IPS-NIHi7 (cell line): Measurements from ENCODE around the gene MED29.
A peak's percentile ranks its signal among the peaks of the same experiment; 100 is the strongest.

Experiments
- DNase-seq: peaks from one replicate; pipeline ENCODE4 v3.0.0; 2012; ENCODE audit warnings: mixed read lengths; ENCODE audit errors: extremely low spot score

MED29 gene

DNA sequence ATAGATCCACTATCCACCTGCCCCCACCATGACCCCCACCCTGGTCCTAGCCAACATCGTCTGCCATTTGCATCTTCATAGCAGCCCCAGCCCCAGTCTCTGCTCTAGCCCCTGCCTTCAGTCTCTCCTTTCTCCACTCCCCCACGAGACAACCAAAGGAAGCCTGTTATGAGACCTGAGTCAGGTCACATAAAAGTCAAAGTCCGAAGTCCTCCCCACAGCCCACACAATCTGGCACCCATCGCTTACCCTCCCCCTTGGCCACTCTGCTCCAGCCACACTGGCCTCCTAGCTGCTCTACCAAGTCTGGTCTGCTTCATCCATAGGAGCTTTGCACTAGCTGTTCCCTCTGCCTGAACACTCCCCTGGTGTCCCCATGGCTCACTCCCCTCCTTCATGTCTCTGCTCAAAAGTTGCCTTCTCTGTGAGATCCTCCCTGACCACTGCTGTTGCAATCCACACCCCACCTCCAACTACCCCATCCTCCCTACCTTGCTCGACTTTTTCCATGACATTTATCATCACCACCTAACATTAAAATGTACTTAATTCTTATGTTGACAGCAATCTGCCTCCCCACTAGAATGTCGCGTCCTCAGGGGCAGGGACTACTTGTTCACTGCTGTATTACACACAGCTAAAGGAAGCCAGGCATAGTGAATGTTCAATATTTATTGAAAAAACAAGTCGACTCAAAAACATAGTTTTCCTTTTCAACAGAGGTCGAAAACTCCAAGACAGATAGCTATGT is 20.1 kb downstream of the MED29 start:
- DNase-seq, result no peak

DNA sequence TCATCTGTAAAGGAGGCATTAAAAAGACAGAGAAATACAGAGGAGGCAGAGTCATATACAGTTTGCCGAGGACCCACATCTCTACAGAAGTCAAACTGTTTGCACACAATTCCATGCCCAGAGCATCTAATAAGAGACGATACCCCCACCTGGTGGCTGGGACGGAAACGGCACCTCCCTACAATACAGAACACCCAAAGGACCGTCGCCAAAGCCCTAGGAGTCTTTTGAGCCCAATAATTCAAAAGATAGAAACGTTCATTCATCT is 20.6 kb downstream of the MED29 start:
- no peak for DNase-seq

DNA sequence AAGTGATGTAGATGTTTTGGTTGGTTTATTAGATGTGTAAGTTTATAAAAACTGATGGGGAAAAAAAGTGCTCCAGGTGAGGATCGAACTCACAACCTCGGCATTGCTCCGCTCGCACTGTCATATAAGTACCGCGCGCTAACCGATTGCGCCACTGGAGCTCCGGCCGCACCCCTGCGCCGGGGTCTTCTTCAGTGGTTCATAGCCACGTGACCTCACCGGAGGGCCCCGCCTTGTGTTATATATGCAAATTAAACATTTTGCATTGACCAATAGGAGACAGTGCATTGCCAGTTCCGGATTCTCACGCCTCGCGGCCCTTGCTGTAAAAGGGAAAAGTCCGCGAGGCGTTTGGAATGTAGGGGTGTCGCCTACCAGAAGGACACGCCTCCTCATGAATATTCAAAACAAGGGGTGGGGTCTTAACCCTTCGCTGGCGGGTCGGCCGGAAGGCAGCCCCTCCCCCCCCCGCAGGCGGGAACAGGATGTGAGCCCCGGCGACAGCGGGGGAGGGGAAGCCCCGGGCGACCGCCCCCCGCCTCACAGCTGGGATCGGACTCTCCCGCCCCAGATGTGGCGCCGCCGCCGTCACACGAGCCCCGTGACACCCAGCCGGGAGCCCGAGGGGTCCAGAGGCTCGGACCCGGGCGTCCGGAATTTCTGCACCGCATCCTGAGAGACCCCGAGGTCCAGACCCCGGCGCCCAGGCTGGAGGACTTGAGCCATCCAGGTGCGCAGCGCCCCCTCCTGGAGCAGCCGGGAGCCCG is 21.1 kb downstream of the MED29 start, which contains the start of gene PLEKHG2:
PLEKHG2 (plus strand) TSS at position 570 of the 767 bp plus-strand sequence. CDS start 1,418 bp downstream, outside the sequence.
- peak; percentile 87 for DNase-seq

DNA sequence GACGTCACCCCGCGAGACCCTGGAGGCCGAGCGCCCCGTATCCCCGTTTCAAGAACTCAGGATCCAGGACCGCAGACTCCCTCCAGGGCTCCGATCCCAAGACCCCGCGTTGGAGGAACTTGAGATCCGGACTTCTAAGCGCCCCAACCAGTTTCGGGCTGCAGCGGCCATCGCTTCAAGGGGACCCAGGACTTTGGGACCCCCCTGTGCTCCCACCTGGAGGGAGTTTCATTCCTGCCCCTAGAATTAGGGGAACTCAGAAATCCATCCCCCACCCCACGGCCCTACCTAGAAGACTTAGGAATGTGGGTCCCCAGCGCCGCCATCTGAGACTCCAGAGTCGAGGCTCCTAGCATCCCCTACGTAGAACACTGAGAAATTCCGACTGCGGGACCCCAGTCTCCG is 21.7 kb downstream of the MED29 start:
- no peak for DNase-seq

DNA sequence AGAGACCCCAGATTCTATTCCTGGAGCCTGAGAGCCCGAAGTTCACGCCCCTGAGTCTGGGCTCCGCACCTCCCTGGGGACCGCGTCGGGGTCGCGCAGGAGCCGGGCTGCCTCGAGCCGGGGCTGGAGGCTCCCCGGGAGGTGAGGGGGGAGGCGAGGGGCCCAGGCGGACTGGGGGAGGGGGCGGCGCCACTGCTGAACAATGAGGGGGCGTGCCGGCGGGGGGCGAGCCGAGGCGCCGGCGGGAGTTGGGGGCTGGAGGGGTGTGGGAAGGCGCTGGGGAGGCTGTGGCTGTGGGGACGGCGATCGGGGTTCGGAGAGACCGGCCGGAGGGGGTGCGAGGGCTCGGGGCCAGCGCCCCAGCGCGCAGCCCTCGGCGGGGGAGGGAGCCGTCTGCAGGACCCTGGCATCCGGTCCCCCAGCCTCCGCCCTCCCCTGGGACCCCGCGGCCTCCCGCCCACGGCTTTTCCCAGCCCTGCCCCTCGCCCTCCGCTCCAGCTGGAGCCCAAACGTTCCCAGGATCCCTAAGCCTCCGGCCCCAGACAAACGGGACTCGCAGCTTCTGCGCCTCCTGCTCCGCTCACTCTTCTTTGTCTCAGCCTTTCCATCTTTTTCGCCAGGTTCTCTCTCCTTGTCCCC is 22.2 kb downstream of the MED29 start:
- peak; percentile 67 for DNase-seq

DNA sequence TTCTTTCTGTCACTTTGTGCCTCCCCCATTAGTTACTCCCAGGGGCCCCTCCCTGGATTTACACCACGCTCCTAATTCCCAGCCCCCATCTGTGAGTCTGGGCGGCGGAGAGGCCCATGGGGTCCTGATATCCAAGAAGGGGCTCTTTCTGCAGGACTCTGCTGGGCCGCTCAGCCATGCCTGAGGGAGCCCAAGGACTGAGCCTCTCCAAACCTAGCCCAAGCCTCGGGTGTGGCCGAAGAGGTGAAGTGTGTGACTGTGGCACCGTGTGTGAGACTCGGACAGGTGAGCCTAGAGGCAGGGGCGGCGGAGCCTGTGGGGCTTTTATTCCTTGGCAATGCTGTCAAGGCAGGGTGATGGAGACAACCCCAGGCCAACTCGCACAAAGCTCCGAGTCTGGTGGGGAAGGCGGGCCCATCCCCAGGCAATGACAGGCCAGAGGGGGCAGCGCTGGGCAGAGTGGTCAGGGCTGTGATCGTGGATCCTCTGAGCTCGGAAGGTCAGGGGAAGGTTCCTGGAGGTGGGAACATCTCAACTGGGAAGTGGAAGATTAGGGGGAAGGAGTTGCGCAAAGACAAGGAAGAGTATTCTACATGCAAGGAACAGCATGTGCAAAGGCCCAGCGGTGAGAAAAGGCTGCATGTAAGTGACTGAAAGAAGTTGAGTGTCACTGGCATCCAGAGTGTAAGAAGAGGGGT is 22.9 kb downstream of the MED29 start:
- DNase-seq, result no peak

DNA sequence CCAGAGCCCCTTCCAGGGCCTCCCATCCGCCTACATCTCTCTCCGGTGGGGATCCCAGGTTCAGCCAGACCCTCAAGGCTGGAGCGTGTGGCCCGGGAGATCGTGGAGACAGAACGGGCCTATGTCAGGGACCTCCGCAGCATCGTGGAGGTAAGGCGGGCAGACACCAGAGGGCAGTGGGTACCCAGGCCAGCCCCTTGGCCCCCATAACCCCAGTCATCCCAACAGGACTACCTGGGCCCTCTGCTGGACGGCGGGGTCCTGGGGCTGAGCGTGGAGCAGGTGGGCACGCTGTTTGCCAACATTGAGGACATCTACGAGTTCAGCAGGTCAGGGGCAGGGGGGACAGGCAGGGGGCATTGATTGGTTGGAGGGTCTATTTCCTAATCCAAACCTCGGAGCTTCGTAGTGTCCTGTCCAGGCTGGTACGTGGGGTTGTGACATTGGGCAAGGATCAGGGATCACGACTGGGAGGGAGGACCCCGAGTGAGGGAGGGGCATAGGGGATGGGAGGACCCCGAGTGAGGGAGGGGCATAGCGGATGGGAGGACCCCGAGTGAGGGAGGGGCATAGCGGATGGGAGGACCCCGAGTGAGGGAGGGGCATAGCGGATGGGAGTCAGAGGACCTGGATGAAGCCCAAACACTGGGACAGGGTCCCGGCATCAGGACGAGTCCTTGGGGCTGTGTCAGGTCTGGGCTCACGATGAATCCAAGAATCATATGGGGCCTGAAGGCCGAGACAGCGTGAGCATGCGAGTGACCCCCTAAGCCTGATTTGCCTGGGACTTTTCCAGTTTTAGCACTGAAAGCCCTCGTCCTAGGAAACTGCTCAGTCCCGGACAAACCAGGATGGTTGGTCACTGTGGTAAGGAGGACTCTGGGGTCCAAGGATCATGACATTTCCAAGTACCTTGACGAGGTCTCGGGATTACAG is 24.2 kb downstream of the MED29 start:
- no peak for DNase-seq

DNA sequence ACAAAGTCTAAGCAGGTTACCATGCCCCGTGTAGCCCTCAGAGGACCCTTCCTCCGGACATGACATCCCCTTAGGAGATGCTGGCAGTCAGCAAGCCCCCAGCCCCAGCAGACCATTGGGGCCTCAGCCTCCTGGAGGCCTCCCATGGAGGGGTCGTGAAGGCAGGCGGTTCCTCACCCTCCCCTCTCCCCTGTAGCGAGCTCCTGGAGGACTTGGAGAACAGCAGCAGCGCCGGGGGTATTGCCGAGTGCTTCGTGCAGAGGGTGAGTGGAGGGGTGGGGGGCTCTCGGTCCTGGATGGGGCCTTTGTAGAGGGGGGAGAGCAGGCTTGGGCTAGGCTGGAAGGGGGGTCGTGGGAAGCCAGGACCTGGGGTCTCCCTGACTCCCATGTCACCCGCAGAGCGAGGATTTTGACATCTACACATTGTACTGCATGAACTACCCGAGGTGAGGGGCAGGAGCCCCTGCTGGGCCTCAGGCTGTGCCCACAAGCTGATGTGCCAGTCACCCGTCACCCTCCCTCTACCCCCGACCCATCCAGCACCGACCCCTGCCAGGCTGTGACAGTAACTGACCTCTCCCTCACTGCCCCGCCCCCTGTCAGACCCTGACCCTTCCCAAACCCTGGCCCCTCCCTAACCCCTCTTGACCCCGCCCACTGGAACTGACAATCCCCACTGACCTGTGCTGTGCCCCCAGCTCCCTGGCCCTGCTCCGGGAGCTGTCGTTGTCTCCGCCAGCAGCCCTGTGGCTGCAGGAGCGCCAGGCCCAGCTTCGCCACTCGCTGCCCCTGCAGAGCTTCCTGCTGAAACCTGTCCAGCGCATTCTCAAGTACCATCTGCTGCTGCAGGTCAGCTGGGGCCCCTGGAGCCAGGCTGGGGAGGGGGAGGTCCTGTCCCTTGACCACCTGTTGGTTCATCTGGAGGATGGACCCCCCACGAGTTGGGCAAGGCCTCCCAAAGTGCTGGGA is 25.3 kb downstream of the MED29 start:
- DNase-seq, result no peak

DNA sequence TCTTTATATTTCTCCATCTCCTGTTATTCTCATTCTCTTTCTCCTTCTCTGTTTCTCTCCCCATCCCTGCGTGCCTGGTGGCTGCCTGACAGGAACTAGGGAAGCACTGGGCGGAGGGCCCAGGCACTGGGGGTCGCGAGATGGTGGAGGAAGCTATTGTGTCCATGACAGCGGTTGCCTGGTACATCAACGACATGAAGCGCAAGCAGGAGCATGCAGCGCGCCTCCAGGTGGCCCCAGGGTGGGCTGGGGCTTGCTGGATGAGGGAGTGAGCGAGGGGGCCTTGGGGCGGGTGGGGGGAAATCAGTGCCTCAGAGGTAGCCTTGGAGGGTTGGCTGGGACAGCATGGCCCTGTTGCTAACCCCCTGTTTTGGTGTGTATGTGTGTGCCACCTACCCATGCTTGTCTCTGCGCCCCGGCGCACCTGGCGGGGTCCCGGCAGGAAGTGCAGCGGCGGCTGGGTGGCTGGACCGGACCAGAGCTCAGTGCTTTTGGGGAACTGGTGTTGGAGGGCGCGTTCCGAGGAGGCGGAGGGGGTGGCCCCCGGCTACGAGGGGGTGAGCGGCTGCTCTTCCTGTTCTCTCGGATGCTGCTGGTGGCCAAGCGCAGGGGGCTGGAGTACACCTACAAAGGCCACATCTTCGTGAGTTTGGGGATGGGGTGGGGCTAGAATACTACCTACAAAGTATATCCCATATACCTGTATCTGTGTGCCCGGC is 26.4 kb downstream of the MED29 start:
- no peak for DNase-seq

DNA sequence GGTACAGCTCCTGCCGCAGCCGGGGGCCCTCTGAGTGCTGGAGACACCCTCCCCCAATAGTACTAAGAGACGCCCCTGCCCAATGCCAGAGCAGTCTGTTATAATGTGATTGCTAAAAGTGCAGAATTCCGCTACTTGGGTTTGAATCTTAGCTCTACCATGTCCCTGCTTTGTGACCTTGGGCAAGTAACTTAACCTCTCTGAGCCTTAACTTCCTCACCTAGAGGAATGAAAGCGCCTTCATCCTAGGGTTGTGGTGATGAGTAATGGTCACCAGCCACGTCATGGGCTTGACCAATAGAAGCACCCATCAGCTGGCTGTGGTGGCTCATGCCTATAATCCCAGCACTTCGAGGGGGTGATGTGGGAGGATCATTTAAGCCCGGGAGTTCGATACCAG is 27.8 kb downstream of the MED29 start:
- no peak for DNase-seq

DNA sequence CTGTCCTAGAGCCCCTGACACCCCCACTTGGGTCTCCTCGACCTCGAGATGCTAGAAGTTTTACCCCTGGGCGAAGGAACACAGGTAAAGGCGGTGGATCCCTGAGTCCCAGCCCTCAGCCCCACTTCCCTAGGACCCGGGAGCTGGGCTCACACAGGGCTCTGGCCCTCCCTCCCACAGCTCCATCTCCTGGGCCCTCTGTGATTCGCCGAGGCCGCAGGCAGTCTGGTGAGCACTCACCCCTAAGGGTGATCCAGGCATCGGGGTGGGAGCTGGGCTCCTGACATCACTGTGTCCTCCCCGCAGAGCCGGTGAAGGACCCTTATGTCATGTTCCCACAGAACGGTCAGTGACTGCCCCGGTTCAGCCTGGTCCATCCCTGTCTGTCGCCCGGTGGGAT is 29.6 kb downstream of the MED29 start:
- no peak for DNase-seq

DNA sequence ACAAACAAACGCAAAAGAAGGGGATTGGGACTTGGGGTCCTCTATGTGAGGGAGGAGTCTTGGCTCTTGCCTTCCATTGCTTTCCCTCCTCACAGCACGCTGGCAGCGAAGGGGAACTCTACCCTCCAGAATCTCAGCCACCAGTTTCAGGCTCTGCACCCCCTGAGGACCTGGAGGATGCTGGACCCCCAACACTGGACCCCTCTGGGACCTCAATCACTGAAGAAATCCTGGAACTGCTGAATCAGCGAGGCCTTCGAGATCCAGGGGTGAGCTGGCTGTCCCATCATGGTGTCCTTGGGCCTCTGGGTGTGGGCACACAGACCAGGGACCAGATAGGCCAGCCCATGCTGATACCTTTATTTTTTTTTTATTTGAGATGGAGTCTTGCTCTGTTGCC is 30.8 kb downstream of the MED29 start:
- no peak for DNase-seq

DNA sequence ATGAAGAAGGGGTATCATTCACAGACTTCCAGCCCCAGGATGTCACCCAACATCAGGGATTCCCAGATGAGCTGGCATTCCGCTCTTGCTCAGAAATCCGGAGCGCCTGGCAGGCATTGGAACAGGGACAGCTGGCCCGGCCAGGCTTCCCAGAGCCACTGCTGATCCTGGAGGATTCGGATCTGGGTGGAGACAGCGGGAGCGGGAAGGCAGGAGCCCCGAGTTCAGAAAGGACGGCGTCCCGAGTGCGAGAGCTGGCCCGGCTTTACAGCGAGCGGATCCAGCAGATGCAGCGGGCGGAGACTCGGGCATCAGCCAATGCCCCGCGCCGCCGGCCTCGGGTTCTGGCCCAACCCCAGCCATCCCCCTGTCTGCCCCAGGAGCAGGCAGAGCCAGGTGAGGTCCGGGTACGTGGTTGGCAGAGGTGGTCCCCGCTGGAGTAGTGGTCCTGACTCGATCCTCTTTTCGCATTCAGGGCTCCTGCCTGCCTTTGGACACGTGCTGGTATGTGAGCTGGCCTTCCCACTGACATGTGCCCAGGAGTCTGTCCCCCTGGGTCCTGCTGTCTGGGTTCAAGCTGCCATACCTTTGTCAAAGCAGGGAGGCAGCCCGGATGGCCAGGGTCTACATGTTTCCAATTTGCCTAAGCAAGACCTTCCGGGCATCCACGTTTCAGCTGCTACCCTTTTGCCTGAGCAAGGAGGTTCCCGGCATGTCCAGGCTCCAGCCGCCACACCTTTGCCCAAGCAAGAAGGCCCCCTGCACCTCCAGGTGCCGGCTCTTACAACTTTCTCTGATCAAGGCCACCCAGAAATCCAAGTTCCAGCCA is 32.3 kb downstream of the MED29 start:
- DNase-seq, result no peak

DNA sequence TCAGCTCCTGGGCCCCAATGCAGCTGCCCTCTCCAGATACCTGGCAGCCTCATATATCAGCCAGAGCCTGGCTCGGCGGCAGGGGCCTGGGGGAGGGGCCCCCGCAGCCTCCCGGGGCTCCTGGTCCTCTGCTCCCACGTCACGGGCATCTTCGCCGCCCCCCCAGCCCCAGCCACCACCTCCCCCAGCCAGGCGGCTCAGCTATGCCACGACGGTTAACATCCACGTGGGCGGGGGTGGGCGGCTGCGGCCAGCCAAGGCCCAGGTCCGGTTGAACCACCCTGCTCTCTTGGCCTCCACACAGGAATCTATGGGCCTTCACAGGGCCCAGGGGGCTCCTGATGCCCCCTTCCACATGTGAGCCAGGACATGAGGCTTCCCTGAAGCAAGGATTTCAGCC is 33.8 kb downstream of the MED29 start:
- DNase-seq, result no peak

DNA sequence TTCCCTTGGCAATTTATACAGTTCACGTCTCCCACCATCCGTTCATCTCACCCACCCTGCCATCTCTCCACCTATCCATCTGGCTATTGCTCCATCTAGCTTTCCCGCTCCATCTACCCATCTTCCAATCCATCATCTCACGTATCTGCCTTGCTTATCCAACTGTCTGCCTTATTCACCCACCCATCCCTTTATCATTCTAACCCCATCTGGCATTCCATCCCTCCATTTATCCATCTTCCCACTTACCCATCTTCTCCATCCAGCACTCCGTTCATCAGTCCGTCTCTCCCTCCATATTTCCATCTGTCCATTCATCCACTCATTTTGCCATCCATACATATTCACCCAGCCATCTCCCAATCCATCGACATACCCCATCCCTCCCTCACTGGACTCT is 34.6 kb downstream of the MED29 start:
- DNase-seq, result no peak

DNA sequence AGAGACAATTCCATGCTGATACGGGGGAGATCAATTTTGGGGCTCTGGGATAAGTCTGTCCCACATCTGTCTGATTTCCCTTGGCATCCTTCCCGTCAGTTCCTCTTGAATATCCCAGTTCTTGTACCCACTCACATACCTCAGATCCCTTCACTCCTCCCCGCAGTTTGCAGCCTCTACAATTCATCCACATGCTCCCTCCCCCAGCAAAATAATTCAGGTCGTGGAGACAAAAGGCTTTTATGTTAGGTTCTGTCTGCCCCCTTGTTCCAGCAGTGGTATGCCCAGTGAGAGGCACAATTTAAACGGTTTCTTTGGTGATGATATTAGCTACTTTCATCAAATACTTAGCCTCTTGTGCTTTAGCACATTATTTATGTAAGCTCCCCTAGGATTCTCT is 35.0 kb downstream of the MED29 start:
- no peak for DNase-seq

DNA sequence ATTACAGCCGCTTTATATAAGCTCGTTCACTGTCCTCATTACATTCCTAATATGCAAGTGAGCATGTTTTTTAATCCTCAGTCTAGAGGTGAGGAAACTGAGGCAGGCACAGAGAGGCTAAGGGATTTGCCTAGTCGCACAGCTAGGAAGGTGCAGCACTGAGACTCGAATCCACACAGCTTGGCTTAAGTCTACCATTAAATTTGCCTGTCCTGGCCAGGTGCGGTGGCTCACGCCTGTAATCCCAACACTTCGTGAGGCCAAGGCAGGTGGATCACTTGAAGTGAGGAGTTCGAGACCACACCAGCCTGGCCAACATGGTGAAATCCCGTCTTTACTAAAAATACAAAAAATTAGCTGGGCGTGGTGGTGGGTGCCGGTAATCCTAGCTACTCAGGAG is 36.5 kb downstream of the MED29 start:
- DNase-seq, result no peak

DNA sequence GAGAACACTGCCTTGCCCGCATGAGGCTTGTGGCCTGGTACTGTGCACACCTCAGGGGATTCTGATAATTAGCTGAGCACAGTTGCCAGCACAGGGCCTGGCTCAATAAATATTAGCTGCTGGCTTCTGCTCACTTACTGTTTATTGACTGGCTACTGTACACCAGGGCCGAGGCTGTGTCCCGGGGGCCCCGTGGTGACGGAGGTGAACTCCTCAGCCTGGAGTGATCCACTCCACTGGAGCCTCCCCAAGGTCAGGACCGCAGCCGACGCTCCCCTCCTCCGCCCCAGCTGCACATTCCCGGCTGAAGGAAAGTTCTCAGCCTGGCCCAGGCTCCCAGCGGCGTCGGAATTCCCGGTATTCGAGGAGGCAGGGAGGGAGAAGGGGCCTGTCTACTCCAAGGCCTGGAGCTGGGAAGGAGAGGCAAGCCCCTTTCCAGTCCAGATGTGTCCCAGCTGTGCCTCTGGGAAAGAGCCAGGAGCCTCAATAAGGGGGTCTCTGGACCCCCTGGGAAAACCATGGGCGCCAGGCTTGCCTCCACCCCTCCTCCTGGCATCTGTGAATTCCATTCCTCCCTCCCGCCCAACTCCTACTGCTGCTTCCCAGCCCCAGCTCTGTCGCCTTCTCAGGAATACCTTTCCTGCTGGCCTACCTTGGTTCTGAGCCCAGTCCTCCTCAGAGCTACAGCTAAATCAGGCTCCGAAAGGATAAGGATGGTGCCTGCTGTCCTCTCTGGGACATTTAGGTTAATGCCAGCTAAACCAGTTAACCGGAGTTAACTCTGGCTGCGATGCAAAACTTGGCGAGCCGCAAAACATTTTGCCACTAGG is 37.3 kb downstream of the MED29 start:
- peak; percentile 82 for DNase-seq
